Loucy (cell line): Measurements from ENCODE around the gene WDR7.
A peak's percentile ranks its signal among the peaks of the same experiment; 100 is the strongest.

Experiments used
- H2AFZ ChIP-seq: fragments of 200-600 bp; sonication (generic); 2 replicates; pipeline ENCODE4 v1.6.0; 2016; ENCODE audit warnings: antibody characterized with exemption, mild to moderate bottlenecking, low read length, moderate library complexity
- H3F3A ChIP-seq: fragments of 200-600 bp; 2 replicates; pipeline ENCODE4 v1.6.0; 2016; ENCODE audit warnings: antibody characterized with exemption, low read depth, mild to moderate bottlenecking
- H3K27me3 ChIP-seq: fragments of 200-600 bp; sonication (generic); 2 replicates; pipeline ENCODE4 v1.6.1; 2014; ENCODE audit warnings: low read length, mild to moderate bottlenecking; ENCODE audit not compliant: insufficient read depth, poor library complexity, severe bottlenecking
- H3K36me3 ChIP-seq: fragments of 200-600 bp; sonication (generic); 2 replicates; pipeline ENCODE4 v1.6.1; 2016; ENCODE audit warnings: low read length; ENCODE audit not compliant: insufficient read depth
- H3K4me1 ChIP-seq: fragments of 200-600 bp; sonication (generic); 2 replicates; pipeline ENCODE4 v1.5.1; 2014; ENCODE audit warnings: low read length, mild to moderate bottlenecking; ENCODE audit not compliant: insufficient read depth, poor library complexity, severe bottlenecking
- H3K4me2 ChIP-seq: fragments of 200-600 bp; sonication (generic); 2 replicates; pipeline ENCODE4 v1.6.0; 2014; ENCODE audit warnings: antibody characterized with exemption, low read length, low read depth, mild to moderate bottlenecking; ENCODE audit not compliant: poor library complexity, severe bottlenecking
- H3K4me3 ChIP-seq: fragments of 200-600 bp; sonication (generic); 2 replicates; pipeline ENCODE4 v1.5.1; 2014; ENCODE audit warnings: low read length, mild to moderate bottlenecking, mixed read lengths; ENCODE audit not compliant: poor library complexity, severe bottlenecking
- H3K79me2 ChIP-seq: fragments of 200-600 bp; sonication (generic); 2 replicates; pipeline ENCODE4 v1.6.1; 2014; ENCODE audit warnings: low read length; ENCODE audit not compliant: insufficient read depth
- H3K9ac ChIP-seq: fragments of 200-600 bp; sonication (generic); 2 replicates; pipeline ENCODE4 v1.6.0; 2014; ENCODE audit warnings: mild to moderate bottlenecking, low read depth, low read length, moderate library complexity; ENCODE audit not compliant: poor library complexity, severe bottlenecking
- H3K9me2 ChIP-seq: fragments of 200-600 bp; sonication (generic); replicated peaks from 2 replicates; pipeline ENCODE4 v1.6.1; 2016; ENCODE audit warnings: low read depth, low read length, mixed read lengths
- H3K9me3 ChIP-seq: fragments of 200-600 bp; sonication (generic); 2 replicates; pipeline ENCODE4 v1.6.1; 2014; ENCODE audit warnings: mild to moderate bottlenecking, antibody characterized with exemption, low read length, low read depth; ENCODE audit not compliant: insufficient read depth
- H4K20me1 ChIP-seq: fragments of 200-600 bp; sonication (generic); 2 replicates; pipeline ENCODE4 v1.6.0; 2014; ENCODE audit warnings: antibody characterized with exemption, low read length, mild to moderate bottlenecking; ENCODE audit not compliant: insufficient read depth, poor library complexity, severe bottlenecking
- EZH2phosphoT487 ChIP-seq: fragments of 200-600 bp; IDR thresholded peaks from 2 replicates; pipeline ENCODE4 v1.6.1; 2018; ENCODE audit warnings: antibody characterized with exemption, mild to moderate bottlenecking, moderate library complexity, borderline replicate concordance
- TF ChIP-seq, protein P1 (sequence below): fragments of 200-600 bp; sonication (generic); conservative IDR thresholded peaks from 2 replicates; pipeline ENCODE4 v1.5.1; 2014; ENCODE audit warnings: mild to moderate bottlenecking, antibody characterized with exemption, low read length

The WDR7 gene

DNA sequence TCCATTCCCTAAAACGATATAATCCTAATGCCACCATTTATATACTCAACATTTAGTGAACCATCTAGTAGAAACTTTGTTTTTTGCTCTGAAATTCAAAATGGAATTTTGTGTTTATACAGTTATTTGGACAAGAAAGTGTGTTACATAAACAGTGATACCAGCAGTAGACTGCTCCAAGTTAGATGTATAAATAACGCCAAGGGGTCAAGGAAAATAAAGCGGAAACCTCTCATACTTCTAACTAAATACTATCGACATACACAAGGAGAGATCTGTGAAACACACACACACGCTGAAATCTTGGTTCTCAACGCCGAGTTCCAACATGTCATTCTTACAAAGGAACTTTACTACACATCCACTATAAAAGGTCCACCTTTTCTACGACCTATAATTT is 14.0 kb upstream of the WDR7 start:
- peak overlapping the region; percentile 83 for H3K4me3 ChIP-seq
- no peaks in the 10 kb centered on the region; the same call in 1 of the 2 replicates for H3K36me3 ChIP-seq
- no peak overlapping the region for H2AFZ ChIP-seq
- H3K9me2 ChIP-seq, result no peaks in the 10 kb centered on the region
- peaks cover 62% of the 10 kb centered on the region for H3K79me2 ChIP-seq
- H4K20me1 ChIP-seq, result peaks cover 51% of the 10 kb centered on the region
- H3K9ac ChIP-seq, result peak overlapping the region; percentile 90
- H3K27me3 ChIP-seq, result peaks cover 13% of the 10 kb centered on the region
- peaks cover 48% of the 10 kb centered on the region for H3K4me1 ChIP-seq
- peak overlapping the region; percentile 86 for H3K4me2 ChIP-seq
- H3F3A ChIP-seq, result no peaks in the 10 kb centered on the region
- TF ChIP-seq EZH2phosphoT487, result no peak
- TF ChIP-seq, protein P1, sequence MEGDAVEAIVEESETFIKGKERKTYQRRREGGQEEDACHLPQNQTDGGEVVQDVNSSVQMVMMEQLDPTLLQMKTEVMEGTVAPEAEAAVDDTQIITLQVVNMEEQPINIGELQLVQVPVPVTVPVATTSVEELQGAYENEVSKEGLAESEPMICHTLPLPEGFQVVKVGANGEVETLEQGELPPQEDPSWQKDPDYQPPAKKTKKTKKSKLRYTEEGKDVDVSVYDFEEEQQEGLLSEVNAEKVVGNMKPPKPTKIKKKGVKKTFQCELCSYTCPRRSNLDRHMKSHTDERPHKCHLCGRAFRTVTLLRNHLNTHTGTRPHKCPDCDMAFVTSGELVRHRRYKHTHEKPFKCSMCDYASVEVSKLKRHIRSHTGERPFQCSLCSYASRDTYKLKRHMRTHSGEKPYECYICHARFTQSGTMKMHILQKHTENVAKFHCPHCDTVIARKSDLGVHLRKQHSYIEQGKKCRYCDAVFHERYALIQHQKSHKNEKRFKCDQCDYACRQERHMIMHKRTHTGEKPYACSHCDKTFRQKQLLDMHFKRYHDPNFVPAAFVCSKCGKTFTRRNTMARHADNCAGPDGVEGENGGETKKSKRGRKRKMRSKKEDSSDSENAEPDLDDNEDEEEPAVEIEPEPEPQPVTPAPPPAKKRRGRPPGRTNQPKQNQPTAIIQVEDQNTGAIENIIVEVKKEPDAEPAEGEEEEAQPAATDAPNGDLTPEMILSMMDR, result no peak
- H3K9me3 ChIP-seq, result no peaks in the 10 kb centered on the region

DNA sequence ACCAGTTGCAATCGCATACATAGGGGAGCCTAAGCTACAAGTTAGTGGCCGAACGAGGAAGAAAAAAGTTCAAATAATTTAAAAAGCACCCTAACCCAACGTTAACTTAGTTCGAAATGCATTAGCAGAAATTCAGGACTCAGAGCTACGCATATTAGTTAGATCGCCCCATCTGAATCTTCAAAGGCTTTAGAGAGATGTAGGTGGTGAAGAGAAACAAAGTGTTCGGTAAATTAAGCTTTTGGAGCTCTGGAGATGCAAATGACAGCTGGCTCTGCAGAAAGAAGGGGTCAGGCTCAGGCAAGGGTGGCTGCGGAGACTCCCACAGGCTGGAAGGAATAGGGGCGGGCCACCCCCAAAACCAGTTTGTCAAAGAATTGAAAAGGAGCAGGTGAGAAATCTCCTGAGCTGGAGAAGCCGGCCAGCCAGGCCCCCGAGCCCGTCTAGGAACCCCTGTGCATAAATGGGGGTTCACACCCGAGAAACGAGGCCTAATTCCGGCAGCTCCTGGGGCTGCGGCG is 13.4 kb upstream of the WDR7 start:
- peaks cover 56% of the 10 kb centered on the region for H3K79me2 ChIP-seq
- peak overlapping the region; percentile 86 for H3K4me2 ChIP-seq
- peaks cover 18% of the 10 kb centered on the region for H3K27me3 ChIP-seq
- H3K9me2 ChIP-seq, result no peaks in the 10 kb centered on the region
- H3K4me3 ChIP-seq, result peak overlapping the region; percentile 83
- H3K9me3 ChIP-seq, result no peaks in the 10 kb centered on the region
- TF ChIP-seq, protein P1, result no peak
- no peak for TF ChIP-seq EZH2phosphoT487
- peaks cover 46% of the 10 kb centered on the region for H4K20me1 ChIP-seq
- H3K4me1 ChIP-seq, result peaks cover 42% of the 10 kb centered on the region
- peak overlapping the region; percentile 85 for H2AFZ ChIP-seq
- peak overlapping the region; percentile 90 for H3K9ac ChIP-seq
- no peaks in the 10 kb centered on the region for H3F3A ChIP-seq
- no peaks in the 10 kb centered on the region; the same call in 1 of the 2 replicates for H3K36me3 ChIP-seq

DNA sequence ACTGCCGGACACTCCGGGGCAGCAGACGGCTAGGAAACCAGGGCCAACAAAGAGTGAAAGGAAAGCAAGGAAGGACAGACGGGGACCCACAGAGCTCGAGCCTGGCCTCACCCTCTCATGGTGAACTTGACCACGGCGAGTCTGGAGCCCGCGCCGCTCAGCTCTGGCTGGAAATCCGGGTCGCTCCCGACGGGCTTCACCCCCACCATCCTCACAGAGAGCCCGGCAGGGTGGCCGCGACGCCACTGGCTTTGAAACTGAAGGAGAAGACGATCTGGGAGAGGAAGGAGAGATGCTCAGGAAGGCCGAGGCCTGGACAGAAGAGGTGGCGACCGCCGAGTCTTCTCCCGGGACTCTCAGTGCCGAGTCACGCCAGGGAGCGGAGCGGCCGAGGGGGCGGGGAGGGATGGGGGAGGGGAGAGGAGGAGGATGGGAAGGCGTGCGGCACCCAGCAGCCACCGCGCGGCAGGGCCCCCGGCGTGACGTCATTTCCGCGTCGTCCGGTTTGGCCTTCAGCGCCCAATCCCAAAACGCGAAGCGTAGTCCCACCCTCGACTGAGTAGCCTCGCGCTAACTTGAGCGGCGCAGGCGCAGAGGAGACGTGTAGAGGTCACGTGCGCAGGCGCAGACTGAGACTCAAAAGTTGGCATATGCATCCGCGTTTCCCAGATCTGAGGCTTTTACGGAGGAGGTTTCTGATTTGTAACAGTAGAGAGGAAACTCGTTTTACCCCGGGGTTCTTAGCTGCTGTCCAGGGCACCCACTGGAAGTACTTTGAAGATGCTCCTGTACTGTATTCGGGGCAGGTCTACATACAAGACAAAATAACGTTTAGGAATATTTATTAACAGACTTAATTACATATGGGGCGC is 12.7 kb upstream of the WDR7 start, which contains the start of gene TXNL1:
Gene TXNL1, minus strand, starts transcription at position 361 of the 872 bp plus-strand sequence. Its CDS starts 152 bp downstream, at position 209.
- H3K9me2 ChIP-seq, result no peaks in the 10 kb centered on the region

More for the DNA sequence above, 12.7 kb upstream of the WDR7 start, which contains the start of gene TXNL1:
- H3K36me3 ChIP-seq, result no peaks in the 10 kb centered on the region; the same call in 1 of the 2 replicates
- H3K9me3 ChIP-seq, result no peaks in the 10 kb centered on the region
- peaks cover 18% of the 10 kb centered on the region for H3K27me3 ChIP-seq
- H2AFZ ChIP-seq, result peak within 1 kb of the TSS; percentile 91
- H4K20me1 ChIP-seq, result peaks cover 43% of the 10 kb centered on the region
- TF ChIP-seq EZH2phosphoT487, result no peak
- TF ChIP-seq, protein P1, result no peak
- peak within 1 kb of the TSS; percentile 90 for H3K9ac ChIP-seq
- peaks cover 49% of the 10 kb centered on the region for H3K79me2 ChIP-seq
- H3F3A ChIP-seq, result no peaks in the 10 kb centered on the region
- peak within 1 kb of the TSS; percentile 83 for H3K4me3 ChIP-seq
- H3K4me1 ChIP-seq, result peaks cover 40% of the 10 kb centered on the region
- peak within 1 kb of the TSS; percentile 88 for H3K4me2 ChIP-seq
